Breast epithelium (tissue), 4 donors: ENCODE results near the gene ECE1. TPM values are rescaled to one million over a fixed set of nuclear protein-coding genes. Genes with fewer than 3 reads are reported as not detected.

Experiments
- DNase-seq, 2 donors: peaks; one replicate each; pipeline ENCODE4 v3.0.0-alpha.2; 2019; ENCODE audit warnings: low spot score in 2 of 2
- H3K27ac ChIP-seq, 2 donors: fragments of 200-600 bp; sonication (generic) in 1 of 2; one replicate each; pipeline ENCODE4 v1.5.1; 2016 to 2019; ENCODE audit warnings: mild to moderate bottlenecking in 1 of 2
- H3K27me3 ChIP-seq, 2 donors: fragments of 200-600 bp; sonication (generic) in 1 of 2; one replicate each; pipeline versions ENCODE4 v1.5.1 to v1.6.0; 2017 to 2019; ENCODE audit warnings: control low read depth in 1 of 2, mild to moderate bottlenecking in 1 of 2
- H3K36me3 ChIP-seq: fragments of 200-600 bp; one replicate; pipeline ENCODE4 v1.5.1; 2019
- H3K4me1 ChIP-seq, 2 donors: fragments of 200-600 bp; sonication (generic); one replicate each; pipeline ENCODE4 v1.5.1; 2016 to 2019; ENCODE audit warnings: control low read depth in 1 of 2
- H3K4me3 ChIP-seq, 3 donors: fragments of 200-600 bp; sonication (generic); 1 replicate in 2 of 3; 2 replicates in 1 of 3; pipeline ENCODE4 v1.5.1; 2016 to 2019; ENCODE audit warnings: mild to moderate bottlenecking in 3 of 3, moderate library complexity in 2 of 3
- H3K9me3 ChIP-seq, 2 donors: fragments of 200-600 bp; sonication (generic) in 1 of 2; one replicate each; pipeline ENCODE4 v1.5.1; 2016 to 2019; ENCODE audit warnings: control low read depth in 1 of 2
- POLR2A ChIP-seq: fragments of 450-650 bp; IDR thresholded peaks from one replicate; pipeline ENCODE4 v1.6.1; 2016; ENCODE audit warnings: antibody characterized with exemption, mild to moderate bottlenecking, moderate library complexity
- POLR2AphosphoS5 ChIP-seq, 3 donors: sonication (generic); formaldehyde crosslinking; IDR thresholded peaks; one replicate each; pipeline ENCODE4 v1.6.1; 2017; ENCODE audit warnings: antibody characterized with exemption in 3 of 3
- intact Hi-C: fragments of 100-400 bp; cut with DNase I; formaldehyde crosslinking; loops from one replicate; pipeline ENCODE4 v1.15.1; 2023; ENCODE audit warnings: low total_unique reads
- total RNA-seq, 3 donors: library from RNA; depleted of rRNA; stranded (reverse); fragments of >200 nt; gene quantifications; one replicate each; pipeline ENCODE4 v1.1.0, GENCODE V29; 2016
- TF ChIP-seq, protein P1 (sequence below), 3 donors: fragments of 450-650 bp; IDR thresholded peaks; one replicate each; pipeline ENCODE4 v1.5.1; 2016 to 2017; ENCODE audit warnings: antibody characterized with exemption in 3 of 3, mild to moderate bottlenecking in 3 of 3, moderate library complexity in 3 of 3

ECE1 gene
- total RNA-seq, 3 donors from 2014 or later = 62.6 to 121 (median 112) TPM

GRCh38 chr1:21245688-21246229 lies 44.5 kb downstream of the ECE1 start:
- Histone ChIP-seq H3K4me1 (no peaks in the 10 kb centered on the region), H3K27me3 (no peaks in the 10 kb centered on the region), H3K27ac (no peak overlapping the region), H3K36me3 (peaks cover 3% of the 10 kb centered on the region), H3K9me3 (no peaks in the 10 kb centered on the region), H3K4me3 (no peak overlapping the region)
- DNase-seq = no peak
- intact Hi-C loops = no loop called here
- TF ChIP-seq, protein P1, sequence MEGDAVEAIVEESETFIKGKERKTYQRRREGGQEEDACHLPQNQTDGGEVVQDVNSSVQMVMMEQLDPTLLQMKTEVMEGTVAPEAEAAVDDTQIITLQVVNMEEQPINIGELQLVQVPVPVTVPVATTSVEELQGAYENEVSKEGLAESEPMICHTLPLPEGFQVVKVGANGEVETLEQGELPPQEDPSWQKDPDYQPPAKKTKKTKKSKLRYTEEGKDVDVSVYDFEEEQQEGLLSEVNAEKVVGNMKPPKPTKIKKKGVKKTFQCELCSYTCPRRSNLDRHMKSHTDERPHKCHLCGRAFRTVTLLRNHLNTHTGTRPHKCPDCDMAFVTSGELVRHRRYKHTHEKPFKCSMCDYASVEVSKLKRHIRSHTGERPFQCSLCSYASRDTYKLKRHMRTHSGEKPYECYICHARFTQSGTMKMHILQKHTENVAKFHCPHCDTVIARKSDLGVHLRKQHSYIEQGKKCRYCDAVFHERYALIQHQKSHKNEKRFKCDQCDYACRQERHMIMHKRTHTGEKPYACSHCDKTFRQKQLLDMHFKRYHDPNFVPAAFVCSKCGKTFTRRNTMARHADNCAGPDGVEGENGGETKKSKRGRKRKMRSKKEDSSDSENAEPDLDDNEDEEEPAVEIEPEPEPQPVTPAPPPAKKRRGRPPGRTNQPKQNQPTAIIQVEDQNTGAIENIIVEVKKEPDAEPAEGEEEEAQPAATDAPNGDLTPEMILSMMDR (IDR thresholded peaks at IDR 0.05) = no peak
- TF ChIP-seq POLR2A = no peak
- no peak for TF ChIP-seq POLR2AphosphoS5 (IDR thresholded peaks at IDR 0.05)

DNA sequence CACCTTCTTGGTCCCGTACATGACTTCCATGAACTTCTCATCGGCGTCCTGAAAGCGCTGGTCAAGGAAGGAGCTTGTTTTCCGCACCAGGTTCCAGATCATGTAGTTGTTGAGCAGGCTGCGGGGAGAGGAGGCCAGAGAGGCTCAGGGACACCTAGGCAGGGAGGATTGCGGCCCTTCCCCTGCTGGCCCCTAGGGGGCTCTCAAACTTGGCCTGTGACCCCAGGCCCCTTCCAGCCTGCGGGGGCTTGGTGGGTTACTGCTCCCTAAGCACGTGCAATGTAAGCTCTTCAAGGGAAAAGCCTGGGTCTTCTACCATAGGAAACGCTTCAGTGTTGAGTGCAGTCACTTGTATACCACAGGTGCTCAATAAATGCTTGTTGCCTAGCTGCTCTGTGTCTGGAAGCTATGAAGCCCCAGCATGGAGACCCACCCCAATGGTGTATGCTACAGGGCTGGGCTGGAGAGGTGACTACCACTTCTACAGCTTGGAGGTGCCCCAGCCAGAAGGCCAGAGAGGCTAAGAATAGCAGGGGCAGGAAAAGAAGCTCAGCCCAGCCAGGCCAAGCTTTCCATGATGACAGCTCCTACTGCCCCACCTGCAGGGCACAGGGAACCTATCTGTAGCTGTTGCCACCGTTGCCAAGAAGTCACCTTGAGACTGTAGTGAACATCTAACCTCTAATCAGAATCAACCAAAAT lies 45.1 kb downstream of the ECE1 start:
- Histone ChIP-seq H3K27ac (no peak overlapping the region), H3K9me3 (no peaks in the 10 kb centered on the region), H3K4me3 (no peak overlapping the region), H3K36me3 (peaks cover 3% of the 10 kb centered on the region), H3K4me1 (no peaks in the 10 kb centered on the region), H3K27me3 (no peaks in the 10 kb centered on the region)
- no peak for DNase-seq
- TF ChIP-seq POLR2AphosphoS5 (IDR thresholded peaks at IDR 0.05) (no peak), POLR2A (no peak)
- TF ChIP-seq, protein P1 (IDR thresholded peaks at IDR 0.05) = no peak
- intact Hi-C loops = no loop called here

DNA sequence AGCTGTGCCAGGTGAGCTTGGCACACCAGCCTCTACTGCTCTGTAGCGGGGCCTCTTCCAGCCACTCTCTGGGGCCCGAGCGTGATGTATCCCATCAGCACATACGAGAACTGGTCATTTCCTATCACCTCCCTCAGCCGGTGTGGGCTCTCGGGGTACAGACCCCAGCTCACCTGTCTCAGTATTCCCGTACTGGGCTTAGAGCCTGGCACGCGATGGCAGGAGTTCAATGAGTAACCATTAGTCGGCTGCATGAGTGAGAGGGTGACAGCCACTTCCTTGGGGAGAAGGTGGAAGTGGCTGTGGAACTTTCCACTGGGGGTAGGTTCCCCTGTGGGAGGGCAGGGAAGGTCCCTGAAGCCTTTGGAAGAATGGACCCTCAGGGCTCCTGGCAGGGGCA lies 46.1 kb downstream of the ECE1 start:
- peak overlapping the region in 1 of 2 donors; percentile 26 for H3K27ac ChIP-seq
- H3K4me3 ChIP-seq = no peak overlapping the region
- no peaks in the 10 kb centered on the region for H3K9me3 ChIP-seq
- TF ChIP-seq, protein P1 (IDR thresholded peaks at IDR 0.05) = no peak
- no peak for TF ChIP-seq POLR2A
- TF ChIP-seq POLR2AphosphoS5 (IDR thresholded peaks at IDR 0.05) = no peak
- intact Hi-C loops = no loop called here
- DNase-seq = no peak
- H3K4me1 ChIP-seq = no peaks in the 10 kb centered on the region
- peaks cover 3% of the 10 kb centered on the region for H3K36me3 ChIP-seq
- H3K27me3 ChIP-seq = no peaks in the 10 kb centered on the region

GRCh38 chr1:21242846-21243245 lies 47.4 kb downstream of the ECE1 start:
- DNase-seq = no peak
- Histone ChIP-seq H3K9me3 (no peaks in the 10 kb centered on the region), H3K27ac (no peak overlapping the region), H3K36me3 (peaks cover 3% of the 10 kb centered on the region), H3K4me1 (no peaks in the 10 kb centered on the region), H3K27me3 (no peaks in the 10 kb centered on the region), H3K4me3 (no peak overlapping the region)
- intact Hi-C loops = no loop called here
- TF ChIP-seq, protein P1 (IDR thresholded peaks at IDR 0.05) = no peak
- TF ChIP-seq POLR2AphosphoS5 (IDR thresholded peaks at IDR 0.05) (no peak), POLR2A (no peak)

GRCh38 chr1:21241771-21242581 lies 48.3 kb downstream of the ECE1 start:
- Histone ChIP-seq H3K27me3 (no peaks in the 10 kb centered on the region), H3K36me3 (peaks cover 3% of the 10 kb centered on the region), H3K4me1 (no peaks in the 10 kb centered on the region), H3K9me3 (no peaks in the 10 kb centered on the region), H3K27ac (peak overlapping the region in 1 of 2 donors; percentile 6), H3K4me3 (no peak overlapping the region)
- intact Hi-C loops = no loop called here
- no peak for DNase-seq
- no peak for TF ChIP-seq POLR2AphosphoS5 (IDR thresholded peaks at IDR 0.05)
- TF ChIP-seq POLR2A = no peak
- TF ChIP-seq, protein P1 (IDR thresholded peaks at IDR 0.05) = no peak
